HL-60 (cell line): ENCODE measurements around the gene TTI1.

ENCODE experiments used
- CTCF ChIP-seq: IDR thresholded peaks from one replicate; pipeline ENCODE4 v1.5.1; 2011; ENCODE audit warnings: low read length, control low read depth, inconsistent platforms; ENCODE audit not compliant: insufficient read depth
- GABPA ChIP-seq: IDR thresholded peaks from 2 replicates; pipeline ENCODE4 v1.6.1; 2012; ENCODE audit warnings: low read depth
- POLR2AphosphoS5 ChIP-seq: IDR thresholded peaks from 2 replicates; pipeline ENCODE4 v1.6.1; 2012; ENCODE audit warnings: low read depth

GRCh38 chr20:38059832-38060231 lies 26.6 kb upstream of the TTI1 start:
- TF ChIP-seq GABPA (no peak), CTCF (no peak), POLR2AphosphoS5 (no peak)
